B cell (primary cell): Measurements from ENCODE around the gene CLCNKB.
A peak's percentile ranks its signal among the peaks of the same experiment; 100 is the strongest.

Source experiments
- CTCF ChIP-seq: fragments of 200-600 bp; IDR thresholded peaks from one replicate; pipeline ENCODE4 v1.8.0; 2022; ENCODE audit warnings: antibody characterized with exemption, mild to moderate bottlenecking
- EZH2 ChIP-seq: IDR thresholded peaks from 2 replicates; pipeline ENCODE4 v1.6.1; 2012; ENCODE audit warnings: borderline replicate concordance, low read depth, mild to moderate bottlenecking, moderate library complexity, low read length; ENCODE audit not compliant: insufficient read depth, poor library complexity, severe bottlenecking

GRCh38 chr1:15994590-15995351 lies 48.8 kb upstream of the CLCNKB start:
- TF ChIP-seq EZH2 = no peak
- peak; percentile 62 for TF ChIP-seq CTCF
